Gastrocnemius medialis (tissue), 4 donors: ENCODE results near the gene ACO2.

Experiments used
- CTCF ChIP-seq, 5 experiments: fragments of 450-650 bp in 3 of 5; fragments of 200-600 bp in 2 of 5; sonication (generic) in 2 of 5; IDR thresholded peaks in 4 of 5; conservative IDR thresholded peaks in 1 of 5; 1 replicate in 4 of 5; 2 replicates in 1 of 5; pipeline ENCODE4 v1.5.1; 2016 to 2019; ENCODE audit warnings: antibody characterized with exemption in 5 of 5, mild to moderate bottlenecking in 3 of 5, moderate library complexity in 3 of 5
- POLR2A ChIP-seq, 2 donors: fragments of 450-650 bp; IDR thresholded peaks; one replicate each; pipeline ENCODE4 v1.6.1; 2017; ENCODE audit warnings: antibody characterized with exemption in 2 of 2, mild to moderate bottlenecking in 2 of 2, moderate library complexity in 2 of 2

GRCh38 chr22:41511521-41511968 lies 42.6 kb downstream of the ACO2 start:
- TF ChIP-seq CTCF (IDR thresholded peaks at IDR 0.05 in 4 of 5, conservative IDR thresholded peaks at IDR 0.05 in 1 of 5) (no peak), POLR2A (IDR thresholded peaks at IDR 0.05) (peak in 1 of 2 donors; percentile 20)
